GM21381 (cell line): ENCODE data around the gene ZDHHC23.
A peak's percentile ranks its signal among the peaks of the same experiment; 100 is the strongest.

Experiments
- ATAC-seq: cut with Tn5 transposase; IDR thresholded peaks from one replicate; pipeline ENCODE4 v1.9.1; 2021; ENCODE audit warnings: mild to moderate bottlenecking, moderate library complexity; ENCODE audit not compliant: unreplicated experiment

Gene ZDHHC23, protein sequence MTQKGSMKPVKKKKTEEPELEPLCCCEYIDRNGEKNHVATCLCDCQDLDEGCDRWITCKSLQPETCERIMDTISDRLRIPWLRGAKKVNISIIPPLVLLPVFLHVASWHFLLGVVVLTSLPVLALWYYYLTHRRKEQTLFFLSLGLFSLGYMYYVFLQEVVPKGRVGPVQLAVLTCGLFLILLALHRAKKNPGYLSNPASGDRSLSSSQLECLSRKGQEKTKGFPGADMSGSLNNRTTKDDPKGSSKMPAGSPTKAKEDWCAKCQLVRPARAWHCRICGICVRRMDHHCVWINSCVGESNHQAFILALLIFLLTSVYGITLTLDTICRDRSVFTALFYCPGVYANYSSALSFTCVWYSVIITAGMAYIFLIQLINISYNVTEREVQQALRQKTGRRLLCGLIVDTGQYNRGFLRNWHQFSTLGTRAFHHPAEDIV

DNA sequence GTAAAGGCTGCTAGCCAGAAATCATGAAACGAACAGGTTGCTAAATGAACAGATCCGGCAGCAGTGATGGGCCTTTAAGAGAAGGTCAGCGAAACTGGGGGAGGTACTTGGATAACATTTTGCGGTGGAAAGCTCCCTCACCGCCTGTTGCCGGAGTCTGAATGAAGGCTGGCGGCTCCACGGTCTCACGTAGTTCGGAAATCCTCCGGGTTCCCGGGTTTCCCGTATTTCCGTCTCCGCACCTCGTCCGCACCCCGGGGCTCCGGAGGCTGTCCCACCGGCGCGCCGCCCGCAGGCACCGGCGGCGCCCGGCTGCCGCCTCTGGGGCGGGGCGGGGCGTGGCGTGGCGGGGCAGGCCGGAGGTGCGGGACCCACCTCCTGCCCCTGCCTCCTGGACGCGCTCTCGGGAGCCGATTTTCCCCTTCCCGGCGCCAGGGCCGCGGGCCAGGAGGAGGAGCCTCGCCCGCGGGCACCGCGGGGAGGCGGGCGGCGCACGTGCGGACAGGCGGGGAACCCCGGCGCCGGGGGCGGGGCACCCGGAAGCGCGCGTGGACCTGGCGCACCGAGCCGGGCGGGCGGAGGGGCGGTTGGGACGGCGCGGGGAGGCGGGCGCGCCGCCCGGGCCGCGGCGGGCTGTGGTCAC is at the start of gene ZDHHC23:
Gene ZDHHC23, plus strand, starts transcription at position 642 of the 643 bp plus-strand sequence. CDS start 790 bp downstream, outside the sequence.
- ATAC-seq, result peak; percentile 77

DNA sequence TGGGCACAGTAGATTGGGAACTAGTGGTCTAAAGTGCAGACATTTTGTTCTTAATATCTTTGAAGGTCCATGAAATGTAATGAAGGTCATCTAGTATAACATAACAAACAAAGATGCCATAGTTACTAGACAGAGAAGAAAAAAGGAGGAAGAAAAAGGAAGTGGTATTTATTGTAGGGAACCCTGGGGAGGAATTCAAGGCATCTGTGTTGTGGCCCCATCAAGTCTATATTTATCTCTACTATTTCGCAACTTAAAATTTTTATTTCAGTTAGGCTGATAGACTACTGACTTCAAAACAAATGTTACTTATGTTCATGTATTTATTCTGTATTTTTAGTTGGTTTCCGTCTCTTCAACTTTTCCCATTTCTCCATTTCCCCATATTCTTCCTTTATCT is 48.9 kb upstream of the ZDHHC23 start:
- no peak for ATAC-seq

DNA sequence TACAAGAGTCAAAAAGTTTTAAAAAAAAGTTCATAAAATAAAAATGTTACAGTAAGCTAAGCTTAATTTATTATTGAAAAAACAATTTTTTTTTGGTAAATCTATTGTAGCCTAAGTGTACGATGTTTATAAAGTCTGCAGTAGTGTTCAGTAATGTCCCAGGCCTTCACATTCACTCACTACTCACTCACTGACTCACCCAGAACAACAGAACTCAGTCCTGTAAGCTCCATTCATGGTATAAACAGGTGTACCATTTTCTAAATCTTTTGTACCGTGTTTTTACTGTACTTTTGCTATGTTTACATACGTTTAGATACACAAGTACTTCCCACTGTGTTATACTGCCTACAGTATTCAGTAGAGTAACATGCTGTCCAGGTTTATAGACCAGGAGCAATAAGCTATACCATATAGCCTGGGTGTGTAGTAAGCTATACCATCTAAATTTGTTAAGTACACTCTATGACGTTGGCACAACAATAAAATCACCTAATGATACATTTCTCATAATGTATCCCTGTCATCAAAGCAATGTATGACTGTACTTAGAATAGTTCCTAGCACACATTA is 41.2 kb upstream of the ZDHHC23 start:
- no peak for ATAC-seq

DNA sequence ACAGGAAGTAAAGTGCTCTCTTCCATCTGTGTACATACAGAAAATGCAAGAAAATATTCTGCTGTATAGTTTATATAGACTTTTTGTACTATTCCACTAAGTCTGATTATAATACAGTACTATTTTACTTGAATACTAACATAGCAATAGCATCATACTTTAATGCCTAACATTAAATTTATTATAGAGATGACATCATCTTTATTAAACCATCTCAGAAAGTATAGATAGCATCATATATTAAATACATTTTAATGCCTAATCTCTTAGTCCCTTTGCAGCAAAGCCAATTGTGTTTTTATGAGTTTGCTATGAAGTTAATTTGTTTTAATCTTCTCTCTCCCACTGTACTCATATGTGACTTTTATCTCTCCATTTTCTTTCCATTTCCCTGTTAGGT is 39.7 kb upstream of the ZDHHC23 start:
- no peak for ATAC-seq

DNA sequence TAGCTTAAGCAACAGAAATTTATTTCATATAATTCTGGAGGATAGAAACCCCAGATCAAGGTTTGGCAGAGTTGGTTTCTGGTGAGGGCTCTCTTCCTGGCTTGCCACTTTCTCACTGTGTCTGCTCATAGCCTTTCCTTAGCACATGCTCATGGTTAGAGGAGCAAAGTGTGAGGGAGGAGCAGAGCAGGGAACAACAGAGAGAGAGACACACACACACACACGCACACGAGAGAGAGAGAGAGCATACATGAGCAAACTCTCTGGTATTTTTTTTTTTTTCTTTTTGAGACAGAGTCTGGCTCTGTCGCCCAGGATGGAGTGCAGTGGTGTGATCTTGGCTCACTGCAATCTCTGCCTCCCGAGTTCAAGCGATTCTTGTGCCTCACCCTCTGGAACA is 36.8 kb upstream of the ZDHHC23 start:
- ATAC-seq, result no peak

DNA sequence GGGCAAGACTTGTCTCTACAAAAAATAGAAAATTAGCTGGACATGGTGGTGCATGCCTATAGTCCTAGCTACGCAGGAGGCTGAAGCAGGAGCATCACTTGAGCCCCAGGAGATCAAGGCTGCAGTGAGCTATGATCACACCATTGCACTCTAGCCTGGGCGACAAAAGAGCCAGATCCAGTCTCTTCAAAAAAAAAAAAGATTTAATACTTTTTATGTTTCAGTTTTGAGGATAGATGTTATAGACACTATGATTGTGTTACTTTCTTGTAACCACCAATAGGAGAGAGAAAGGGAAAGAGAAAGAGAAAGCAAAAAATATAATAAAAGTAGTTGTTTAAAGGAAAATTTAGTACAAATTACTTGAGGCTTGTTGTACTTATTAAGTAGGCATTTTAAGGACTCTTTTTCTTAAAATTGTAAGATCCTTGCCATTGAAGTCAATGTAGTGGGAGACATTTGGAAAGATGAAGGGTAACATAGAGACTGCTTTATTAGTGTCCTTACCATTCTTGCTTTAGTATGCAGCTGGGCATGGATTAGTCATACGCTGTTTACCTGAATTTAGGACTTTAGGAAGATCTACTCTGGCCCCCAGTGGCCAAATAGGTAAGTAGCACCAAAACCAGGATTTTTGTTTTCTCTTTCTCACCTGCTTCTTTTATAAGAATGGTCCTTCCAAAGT is 35.1 kb upstream of the ZDHHC23 start:
- ATAC-seq, result peak; percentile 90

DNA sequence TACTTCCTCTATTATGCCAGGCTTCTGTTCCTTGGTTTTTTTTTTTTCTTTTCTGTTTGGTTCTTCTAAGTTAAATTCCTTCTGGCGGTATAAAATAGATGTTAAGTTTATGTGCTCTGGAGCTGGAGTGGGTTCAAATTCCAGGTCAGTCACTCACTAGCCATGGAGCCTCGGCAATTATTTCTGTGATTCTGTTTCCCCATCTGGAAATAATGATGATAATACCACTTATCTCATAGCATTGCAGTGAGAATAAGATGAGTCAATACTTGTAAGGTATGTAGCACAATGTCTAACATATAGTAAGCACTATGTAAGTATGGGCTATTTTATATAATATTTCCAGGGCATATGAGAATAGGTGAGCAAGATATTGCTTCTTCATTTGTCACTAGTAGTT is 33.2 kb upstream of the ZDHHC23 start:
- no peak for ATAC-seq

DNA sequence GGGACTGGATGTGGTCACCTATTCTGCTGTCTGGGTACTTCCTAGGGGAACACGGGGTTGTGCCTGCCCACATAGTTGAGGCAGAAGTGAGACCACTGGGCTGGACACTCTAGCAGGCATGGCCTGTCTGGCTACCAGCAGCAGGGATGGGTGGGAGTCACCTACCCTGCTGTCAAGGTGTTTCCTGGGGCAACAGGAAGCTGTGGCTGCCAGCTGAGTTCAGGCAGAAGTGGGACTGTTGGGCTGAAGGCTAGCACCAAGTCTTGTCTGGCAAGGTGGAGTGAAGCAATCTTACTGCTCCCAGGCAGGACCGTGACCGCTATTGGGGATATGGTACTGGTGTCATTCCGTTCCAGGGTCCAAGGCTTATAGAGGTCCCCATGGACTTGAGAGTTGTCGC is 20.3 kb upstream of the ZDHHC23 start:
- no peak for ATAC-seq

DNA sequence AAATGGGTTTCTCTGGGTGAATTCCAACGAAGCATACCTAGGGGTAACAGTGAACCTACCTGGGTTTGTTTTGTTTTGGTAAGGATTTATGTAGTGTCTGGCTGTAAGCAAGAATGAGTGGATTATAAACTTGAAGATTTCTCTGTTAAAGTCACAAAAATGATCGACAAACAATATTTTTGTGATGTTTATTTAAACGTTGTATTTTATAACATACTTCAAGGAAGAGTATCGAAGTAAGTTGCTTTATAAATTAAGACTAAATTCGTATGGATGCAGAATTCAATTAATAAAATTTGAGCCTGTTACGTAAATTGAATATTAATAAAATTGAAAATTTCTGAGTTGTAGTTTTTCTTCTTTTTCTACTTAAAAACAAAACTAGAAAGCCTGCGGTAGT is 982 bp upstream of the ZDHHC23 start:
- ATAC-seq, result no peak

DNA sequence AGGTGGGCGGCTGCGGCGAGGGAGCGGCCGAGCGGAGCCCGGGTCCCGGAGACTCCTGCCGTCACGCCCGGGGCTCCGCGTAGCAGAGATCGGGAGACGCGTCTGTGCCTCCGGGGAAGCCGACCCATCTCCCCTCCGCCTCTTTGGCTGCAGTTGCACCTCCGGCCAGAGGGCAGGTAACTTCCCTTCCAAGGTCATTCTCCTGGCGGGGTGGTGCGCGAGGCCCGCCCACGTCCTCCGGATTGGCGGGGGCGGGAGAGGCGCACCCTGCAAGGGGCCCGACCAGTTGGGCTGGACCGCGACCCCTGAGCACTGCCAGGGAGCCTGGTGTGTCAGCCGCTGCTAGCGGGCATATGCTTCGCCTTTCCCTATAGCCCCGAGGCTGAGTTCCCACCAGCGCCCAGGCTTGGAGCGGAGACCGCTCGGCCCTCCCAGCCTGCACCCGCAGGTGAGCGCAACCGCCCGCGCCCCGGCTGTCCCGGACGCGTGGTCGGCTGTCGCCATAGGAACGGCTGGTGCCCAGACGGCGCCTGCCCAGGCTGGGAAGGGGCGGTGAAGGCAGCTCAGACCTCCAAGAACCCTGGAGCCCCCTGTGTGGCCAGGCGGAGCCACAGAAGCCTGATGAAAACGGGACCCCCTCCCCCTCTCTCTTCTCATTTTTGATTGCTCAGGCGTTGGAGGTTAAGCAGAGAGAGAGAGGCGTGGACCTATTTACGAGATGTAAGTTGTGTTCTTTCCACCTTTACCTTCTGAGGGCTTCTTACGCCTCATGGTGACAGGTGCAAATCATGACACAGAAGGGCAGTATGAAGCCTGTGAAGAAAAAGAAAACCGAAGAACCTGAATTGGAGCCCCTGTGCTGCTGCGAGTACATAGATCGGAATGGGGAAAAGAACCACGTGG is 453 bp downstream of the ZDHHC23 start:
- ATAC-seq, result peak; percentile 51

DNA sequence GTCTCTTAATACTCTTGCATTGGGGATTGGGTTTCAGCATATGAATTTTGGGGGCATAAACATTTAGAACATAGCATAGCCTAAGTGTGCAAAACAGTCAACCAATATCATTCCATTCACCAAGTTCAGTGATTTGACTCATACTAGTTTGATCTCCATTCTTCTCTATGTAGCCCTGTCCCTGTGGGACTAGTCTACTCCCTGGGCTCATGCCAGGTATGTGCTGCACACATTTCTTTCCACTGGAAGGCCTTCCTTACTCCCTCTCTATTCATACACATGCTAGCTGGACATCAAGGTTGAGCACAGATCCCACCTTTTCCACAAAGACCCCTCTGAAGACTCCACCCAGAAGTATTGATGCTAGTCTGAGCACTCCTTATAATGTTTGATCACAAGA is 5.1 kb downstream of the ZDHHC23 start:
- ATAC-seq, result no peak

DNA sequence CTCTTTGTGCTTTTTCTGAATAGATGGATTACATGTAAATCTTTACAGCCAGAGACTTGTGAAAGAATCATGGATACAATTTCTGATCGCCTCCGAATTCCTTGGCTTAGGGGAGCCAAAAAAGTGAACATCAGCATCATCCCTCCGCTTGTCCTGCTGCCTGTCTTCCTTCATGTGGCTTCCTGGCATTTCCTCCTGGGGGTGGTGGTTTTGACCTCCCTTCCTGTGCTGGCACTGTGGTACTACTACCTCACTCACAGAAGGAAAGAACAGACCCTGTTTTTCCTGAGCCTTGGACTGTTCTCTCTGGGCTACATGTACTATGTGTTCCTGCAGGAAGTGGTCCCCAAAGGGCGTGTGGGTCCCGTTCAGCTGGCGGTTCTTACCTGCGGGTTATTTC is 5.9 kb downstream of the ZDHHC23 start:
- no peak for ATAC-seq

DNA sequence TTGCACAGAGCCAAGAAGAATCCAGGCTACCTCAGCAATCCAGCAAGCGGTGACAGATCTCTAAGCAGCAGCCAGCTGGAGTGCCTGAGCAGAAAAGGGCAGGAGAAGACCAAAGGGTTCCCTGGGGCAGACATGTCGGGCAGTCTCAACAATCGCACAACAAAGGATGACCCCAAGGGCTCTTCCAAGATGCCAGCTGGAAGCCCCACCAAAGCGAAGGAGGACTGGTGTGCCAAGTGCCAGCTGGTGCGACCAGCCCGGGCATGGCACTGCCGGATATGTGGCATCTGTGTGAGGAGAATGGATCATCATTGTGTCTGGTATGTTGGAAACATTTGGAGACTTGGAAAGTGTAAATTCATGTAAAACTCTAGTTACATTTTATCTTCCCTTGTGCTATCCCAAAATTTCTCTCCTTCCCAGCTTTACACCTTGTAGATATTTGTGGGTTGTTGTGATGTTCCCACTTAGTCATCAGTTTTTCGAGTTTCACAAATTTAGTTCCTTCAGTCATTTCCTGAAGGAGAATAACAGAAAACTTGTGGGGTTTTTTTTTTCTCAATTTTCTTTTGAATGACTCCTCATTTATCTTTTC is 6.4 kb downstream of the ZDHHC23 start:
- no peak for ATAC-seq

DNA sequence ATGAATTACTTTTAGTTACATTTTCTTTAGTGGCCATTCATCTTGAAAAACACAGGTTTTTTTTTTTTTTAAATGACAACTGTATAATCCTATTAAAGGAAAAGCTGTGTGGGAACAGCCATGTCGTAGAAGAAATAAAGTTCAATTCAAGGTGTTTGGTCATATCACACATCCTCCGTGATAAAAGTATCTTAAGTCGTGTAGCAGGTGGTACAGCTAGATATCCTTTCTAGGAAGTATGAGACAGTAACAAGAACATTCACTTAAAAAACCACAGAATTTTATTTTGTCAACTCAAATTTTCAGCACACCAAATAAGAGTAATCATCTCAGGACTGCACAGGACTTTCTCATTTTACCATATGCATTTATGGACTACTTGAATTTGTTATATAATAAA is 16.1 kb downstream of the ZDHHC23 start:
- no peak for ATAC-seq

DNA sequence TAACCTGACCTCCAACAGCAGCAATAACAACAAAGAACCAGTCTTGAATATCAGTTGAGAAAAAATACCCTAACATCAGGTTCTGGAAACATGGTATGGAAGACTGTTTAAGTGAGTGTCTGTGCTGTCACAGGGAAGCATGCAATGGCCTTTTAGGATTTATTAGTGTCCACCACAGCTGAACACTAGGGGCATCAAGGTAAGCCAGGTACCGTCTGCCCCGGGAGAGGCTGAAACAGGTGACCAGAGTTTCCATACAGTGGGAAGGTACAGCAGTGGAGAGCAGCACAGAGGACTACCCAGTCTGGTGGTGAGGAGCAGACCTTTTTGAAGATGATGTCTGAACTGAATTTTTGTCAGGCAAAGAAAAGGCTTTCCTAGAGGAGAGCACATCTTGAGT is 18.4 kb downstream of the ZDHHC23 start:
- ATAC-seq, result no peak

DNA sequence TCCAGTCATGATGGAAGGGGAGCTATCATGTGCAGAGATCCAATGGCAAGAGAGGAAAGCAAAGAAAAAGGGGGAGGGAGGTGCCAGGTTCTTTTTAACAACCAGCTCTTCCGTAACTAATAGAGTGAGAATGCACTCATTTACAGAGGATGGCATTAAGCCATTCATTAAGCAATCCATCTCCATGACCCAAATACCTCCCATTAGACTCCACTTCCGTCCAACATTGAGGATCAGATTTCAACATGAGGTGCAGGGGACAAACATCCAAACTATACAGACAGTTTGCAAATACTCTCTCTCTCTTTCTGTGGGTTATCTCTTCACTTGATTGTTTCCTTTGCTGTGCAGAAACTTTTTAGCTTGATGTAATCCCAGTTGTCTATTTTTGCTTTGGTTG is 21.2 kb downstream of the ZDHHC23 start:
- no peak for ATAC-seq

DNA sequence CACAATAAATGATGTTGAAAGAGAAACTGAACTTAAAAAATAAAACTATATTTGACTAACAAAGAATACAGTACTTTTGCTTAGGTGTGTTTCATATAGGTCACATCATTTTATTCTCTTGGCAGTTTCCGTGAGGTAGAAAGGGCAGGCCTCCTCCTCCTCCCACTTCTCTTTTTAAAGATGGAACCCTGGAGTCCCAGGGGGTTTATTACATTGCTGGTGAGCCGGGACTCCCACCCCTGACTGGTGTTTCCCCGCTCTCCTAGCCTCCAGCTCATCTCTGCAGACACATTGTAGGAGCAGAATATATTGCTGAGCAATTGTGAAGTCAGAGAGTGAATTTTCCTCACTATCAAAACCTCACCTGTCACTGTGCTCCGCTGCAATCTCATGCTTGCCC is 30.0 kb downstream of the ZDHHC23 start:
- no peak for ATAC-seq

DNA sequence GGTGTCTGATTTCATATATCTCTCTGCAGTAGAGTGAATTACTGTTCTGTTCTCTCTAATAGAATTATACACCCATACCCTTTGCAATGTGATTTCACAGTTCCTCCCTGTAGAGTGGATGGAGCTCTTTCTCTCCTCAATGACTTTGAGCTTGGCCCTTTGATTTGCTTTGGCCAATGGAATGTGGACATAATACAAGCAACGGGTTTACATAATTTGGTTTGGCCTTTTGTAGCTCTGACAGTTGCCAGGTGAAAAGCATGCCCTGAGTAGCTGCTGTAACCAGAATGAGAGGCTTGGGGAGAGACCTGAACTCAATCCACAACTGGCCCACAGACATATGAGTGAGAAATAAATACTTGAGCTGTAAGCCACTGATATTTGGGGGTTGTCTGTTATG is 32.1 kb downstream of the ZDHHC23 start:
- ATAC-seq, result no peak

DNA sequence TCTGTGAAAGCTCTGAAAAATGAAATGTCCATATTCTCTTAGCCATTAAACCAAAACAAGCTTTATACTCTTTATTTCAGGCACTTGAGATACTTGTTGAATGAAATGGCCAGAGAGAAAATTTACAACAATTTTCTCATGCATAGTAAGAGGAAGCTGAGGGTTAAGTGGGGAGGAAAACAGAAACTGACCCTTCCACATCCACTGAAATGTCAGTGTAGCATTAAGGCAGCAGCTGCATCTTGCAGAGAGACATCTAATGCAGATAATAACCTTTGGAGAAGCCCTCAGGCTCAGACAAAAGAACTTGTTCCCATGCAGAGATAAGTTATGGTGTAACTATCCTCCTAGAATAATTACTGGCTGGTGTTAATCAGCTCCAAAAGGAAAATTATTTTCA is 34.0 kb downstream of the ZDHHC23 start:
- no peak for ATAC-seq

DNA sequence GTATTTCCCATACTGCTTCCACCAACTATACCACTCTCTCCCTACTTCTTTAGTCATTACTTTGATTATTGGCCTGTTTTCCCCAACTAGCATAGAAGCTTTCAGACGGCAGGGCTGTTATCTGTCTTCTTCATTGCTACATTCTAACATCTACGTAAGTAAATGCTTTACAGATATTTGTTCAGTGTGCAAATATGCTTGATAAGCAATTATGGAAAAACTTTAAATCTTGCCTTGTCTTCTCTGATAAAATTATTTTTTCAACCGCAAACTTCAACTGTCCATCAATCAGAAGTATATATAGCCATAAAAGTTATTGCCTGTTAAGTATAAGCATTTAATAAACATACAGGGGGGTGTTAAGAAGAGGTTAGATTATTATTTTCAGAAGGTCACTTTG is 35.7 kb downstream of the ZDHHC23 start:
- ATAC-seq, result no peak
